GM12864 (cell line): ENCODE measurements around the gene ALDH1L1.

Experiments used
- DNase-seq: peaks from one replicate; pipeline ENCODE4 v3.0.0-alpha.2; 2011; ENCODE audit warnings: low read depth
- H3K4me3 ChIP-seq: 2 replicates; pipeline ENCODE4 v1.5.1; 2011; ENCODE audit warnings: mild to moderate bottlenecking, low read depth, low read length, control low read depth
- CTCF ChIP-seq: IDR thresholded peaks from 2 replicates; pipeline ENCODE4 v1.5.1; 2011; ENCODE audit warnings: low read depth, mild to moderate bottlenecking, moderate library complexity, low read length, control low read depth, inconsistent platforms; ENCODE audit errors: missing control alignments

The ALDH1L1 gene

GRCh38 chr3:126184465-126185000 is 4.1 kb upstream of the ALDH1L1 start:
- DNase-seq: no peak
- TF ChIP-seq CTCF: no peak
- H3K4me3 ChIP-seq: no peak overlapping the region

GRCh38 chr3:126181398-126181725 is 976 bp upstream of the ALDH1L1 start:
- H3K4me3 ChIP-seq: no peak overlapping the region
- TF ChIP-seq CTCF: no peak
- DNase-seq: no peak

GRCh38 chr3:126179825-126180476 is 435 bp downstream of the ALDH1L1 start:
- H3K4me3 ChIP-seq: no peak overlapping the region
- no peak for DNase-seq
- no peak for TF ChIP-seq CTCF

GRCh38 chr3:126170073-126170777 is 10.2 kb downstream of the ALDH1L1 start:
- no peak for DNase-seq
- H3K4me3 ChIP-seq: no peak overlapping the region
- TF ChIP-seq CTCF: no peak

GRCh38 chr3:126167566-126167965 is 12.8 kb downstream of the ALDH1L1 start:
- DNase-seq: no peak
- H3K4me3 ChIP-seq: no peak overlapping the region
- no peak for TF ChIP-seq CTCF

GRCh38 chr3:126166009-126166408 is 14.4 kb downstream of the ALDH1L1 start:
- no peak for DNase-seq
- H3K4me3 ChIP-seq: no peak overlapping the region
- TF ChIP-seq CTCF: no peak
